ENCODE data around the gene RHBDF1. TPM values are rescaled to one million over a fixed set of nuclear protein-coding genes. Genes with fewer than 3 reads are reported as not detected.

The RHBDF1 gene
- total and polyA plus RNA-seq, 2 of the 13 experiments (the other 11 are each of a cell fraction or from before 2014, with no cell fraction given), result 5.4 to 26.9 TPM

DNA sequence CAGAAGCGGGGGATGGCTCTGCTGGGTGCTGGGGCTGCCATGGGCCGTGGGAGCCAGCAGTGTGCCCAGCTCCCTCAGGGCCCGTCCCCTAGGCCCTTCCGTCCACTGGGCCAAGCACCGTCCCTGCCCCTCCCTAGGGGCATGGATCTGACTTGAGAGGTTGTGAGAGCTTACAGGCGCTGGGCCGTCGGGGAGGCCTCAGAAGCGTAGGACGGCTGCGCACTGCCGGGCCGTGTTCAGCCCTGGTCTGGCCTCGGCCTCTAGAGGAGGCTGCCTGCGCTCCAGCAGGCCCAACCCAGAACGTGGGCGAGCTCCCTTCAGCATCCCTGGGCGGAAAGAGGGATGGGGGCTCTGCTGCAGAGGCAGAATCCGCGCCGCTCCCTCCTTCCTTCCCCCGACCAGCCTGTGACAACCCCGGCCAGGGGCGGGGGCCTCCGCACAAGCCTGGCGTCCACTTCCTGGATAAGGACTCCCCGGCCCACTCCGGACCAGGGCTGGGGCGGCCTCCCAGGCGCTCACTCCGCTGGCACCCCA, 4.9 kb upstream of the RHBDF1 start (continued):
- TF ChIP-seq, protein P1, sequence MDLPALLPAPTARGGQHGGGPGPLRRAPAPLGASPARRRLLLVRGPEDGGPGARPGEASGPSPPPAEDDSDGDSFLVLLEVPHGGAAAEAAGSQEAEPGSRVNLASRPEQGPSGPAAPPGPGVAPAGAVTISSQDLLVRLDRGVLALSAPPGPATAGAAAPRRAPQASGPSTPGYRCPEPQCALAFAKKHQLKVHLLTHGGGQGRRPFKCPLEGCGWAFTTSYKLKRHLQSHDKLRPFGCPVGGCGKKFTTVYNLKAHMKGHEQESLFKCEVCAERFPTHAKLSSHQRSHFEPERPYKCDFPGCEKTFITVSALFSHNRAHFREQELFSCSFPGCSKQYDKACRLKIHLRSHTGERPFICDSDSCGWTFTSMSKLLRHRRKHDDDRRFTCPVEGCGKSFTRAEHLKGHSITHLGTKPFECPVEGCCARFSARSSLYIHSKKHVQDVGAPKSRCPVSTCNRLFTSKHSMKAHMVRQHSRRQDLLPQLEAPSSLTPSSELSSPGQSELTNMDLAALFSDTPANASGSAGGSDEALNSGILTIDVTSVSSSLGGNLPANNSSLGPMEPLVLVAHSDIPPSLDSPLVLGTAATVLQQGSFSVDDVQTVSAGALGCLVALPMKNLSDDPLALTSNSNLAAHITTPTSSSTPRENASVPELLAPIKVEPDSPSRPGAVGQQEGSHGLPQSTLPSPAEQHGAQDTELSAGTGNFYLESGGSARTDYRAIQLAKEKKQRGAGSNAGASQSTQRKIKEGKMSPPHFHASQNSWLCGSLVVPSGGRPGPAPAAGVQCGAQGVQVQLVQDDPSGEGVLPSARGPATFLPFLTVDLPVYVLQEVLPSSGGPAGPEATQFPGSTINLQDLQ (CRISPR knock-in tag; IDR thresholded peaks at IDR 0.05), result no peak
- TF ChIP-seq CBFB (CRISPR knock-in tag; IDR thresholded peaks at IDR 0.05), result no peak
- 0 out of 2 replicates have a peak, but pooled peaks have one; percentile 15 for TF ChIP-seq BRD4 (CRISPR knock-in tag; IDR thresholded peaks at IDR 0.05)
- peak; percentile 69; the same call in 1 of the 2 replicates for TF ChIP-seq EEA1 (CRISPR knock-in tag; IDR thresholded peaks at IDR 0.05; ENCODE audit: borderline replicate concordance)
- peak; percentile 68 for TF ChIP-seq ZBTB7A (CRISPR knock-in tag; IDR thresholded peaks at IDR 0.05)
- TF ChIP-seq SRSF4 (IDR thresholded peaks at IDR 0.05; ENCODE audit: low read depth, low read length, poor library complexity, severe bottlenecking), result no peak
- TF ChIP-seq ZMYM3 (CRISPR knock-in tag; IDR thresholded peaks at IDR 0.05), result no peak
- no peak for TF ChIP-seq POLR2AphosphoS5 (IDR thresholded peaks at IDR 0.05; ENCODE audit: low read depth, low read length)
- TF ChIP-seq, protein P2, sequence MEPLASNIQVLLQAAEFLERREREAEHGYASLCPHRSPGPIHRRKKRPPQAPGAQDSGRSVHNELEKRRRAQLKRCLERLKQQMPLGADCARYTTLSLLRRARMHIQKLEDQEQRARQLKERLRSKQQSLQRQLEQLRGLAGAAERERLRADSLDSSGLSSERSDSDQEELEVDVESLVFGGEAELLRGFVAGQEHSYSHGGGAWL (CRISPR knock-in tag; IDR thresholded peaks at IDR 0.05), result peak; percentile 14; the same call in 1 of the 2 replicates
- no peak for TF ChIP-seq ZNF335 (CRISPR knock-in tag; IDR thresholded peaks at IDR 0.05)
- TF ChIP-seq ZNF101 (CRISPR knock-in tag; IDR thresholded peaks at IDR 0.05; ENCODE audit: borderline replicate concordance, low read depth), result no peak
- TF ChIP-seq PLRG1 (conservative IDR thresholded peaks at IDR 0.05), result no peak
- 0 out of 2 replicates have a peak, but pooled peaks have one; percentile 27 for TF ChIP-seq ZNF547 (CRISPR knock-in tag; IDR thresholded peaks at IDR 0.05)
- TF ChIP-seq SPEN (CRISPR knock-in tag; IDR thresholded peaks at IDR 0.05; ENCODE audit: low read depth), result peak; percentile 1; the same call in 1 of the 2 replicates
- TF ChIP-seq ZZZ3 (CRISPR knock-in tag; IDR thresholded peaks at IDR 0.05; ENCODE audit: borderline replicate concordance), result no peak
- TF ChIP-seq, protein P3, sequence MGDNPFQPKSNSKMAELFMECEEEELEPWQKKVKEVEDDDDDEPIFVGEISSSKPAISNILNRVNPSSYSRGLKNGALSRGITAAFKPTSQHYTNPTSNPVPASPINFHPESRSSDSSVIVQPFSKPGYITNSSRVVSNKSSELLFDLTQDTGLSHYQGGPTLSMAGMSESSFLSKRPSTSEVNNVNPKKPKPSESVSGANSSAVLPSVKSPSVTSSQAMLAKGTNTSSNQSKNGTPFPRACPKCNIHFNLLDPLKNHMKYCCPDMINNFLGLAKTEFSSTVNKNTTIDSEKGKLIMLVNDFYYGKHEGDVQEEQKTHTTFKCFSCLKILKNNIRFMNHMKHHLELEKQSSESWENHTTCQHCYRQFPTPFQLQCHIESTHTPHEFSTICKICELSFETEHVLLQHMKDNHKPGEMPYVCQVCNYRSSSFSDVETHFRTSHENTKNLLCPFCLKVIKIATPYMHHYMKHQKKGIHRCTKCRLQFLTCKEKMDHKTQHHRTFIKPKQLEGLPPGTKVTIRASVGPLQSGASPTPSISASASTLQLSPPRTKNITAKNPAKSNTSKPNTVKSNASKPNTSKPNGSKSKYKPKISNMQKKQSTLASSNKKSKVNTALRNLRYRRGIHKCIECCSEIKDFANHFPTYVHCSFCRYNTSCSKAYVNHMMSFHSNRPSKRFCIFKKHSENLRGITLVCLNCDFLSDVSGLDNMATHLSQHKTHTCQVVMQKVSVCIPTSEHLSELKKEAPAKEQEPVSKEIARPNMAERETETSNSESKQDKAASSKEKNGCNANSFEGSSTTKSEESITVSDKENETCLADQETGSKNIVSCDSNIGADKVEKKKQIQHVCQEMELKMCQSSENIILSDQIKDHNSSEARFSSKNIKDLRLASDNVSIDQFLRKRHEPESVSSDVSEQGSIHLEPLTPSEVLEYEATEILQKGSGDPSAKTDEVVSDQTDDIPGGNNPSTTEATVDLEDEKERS (CRISPR knock-in tag; IDR thresholded peaks at IDR 0.05), result no peak
- TF ChIP-seq ZNF776 (CRISPR knock-in tag; IDR thresholded peaks at IDR 0.05), result 0 out of 2 replicates have a peak, but pooled peaks have one; percentile 16
- TF ChIP-seq ELF4 (CRISPR knock-in tag; IDR thresholded peaks at IDR 0.05; ENCODE audit: borderline replicate concordance), result 0 out of 2 replicates have a peak, but pooled peaks have one; percentile 14
- TF ChIP-seq HNRNPK (IDR thresholded peaks at IDR 0.05; ENCODE audit: low read depth, low read length, poor library complexity, severe bottlenecking), result peak; percentile 10
- no peak for TF ChIP-seq ZNF44 (CRISPR knock-in tag; IDR thresholded peaks at IDR 0.05)

All from HepG2 (cell line).